Liver (tissue), 9 donors: ENCODE measurements around the gene METTL14. TPM values are rescaled to one million over a fixed set of nuclear protein-coding genes. Genes with fewer than 3 reads are reported as not detected.

ENCODE experiments used
- DNase-seq: peaks from one replicate; pipeline ENCODE4 v3.0.0-alpha.2; 2017; ENCODE audit warnings: low spot score
- H3K27ac ChIP-seq, 2 donors: one replicate each; pipeline ENCODE4 v1.7.0; 2013; ENCODE audit warnings: inconsistent platforms in 2 of 2, low read length in 2 of 2, control low read depth in 1 of 2, low read depth in 1 of 2, mild to moderate bottlenecking in 1 of 2
- H3K27me3 ChIP-seq, 4 donors: one replicate each; pipeline versions ENCODE4 v1.6.1 to v1.7.0; 2013; ENCODE audit warnings: low read length in 3 of 4, inconsistent platforms in 1 of 4, mild to moderate bottlenecking in 1 of 4, moderate library complexity in 1 of 4; ENCODE audit not compliant: control insufficient read depth in 4 of 4, insufficient read depth in 4 of 4
- H3K36me3 ChIP-seq, 4 donors: one replicate each; pipeline versions ENCODE4 v1.6.1 to v1.7.0; 2013; ENCODE audit warnings: low read length in 3 of 4, mild to moderate bottlenecking in 3 of 4, low read depth in 1 of 4, moderate library complexity in 1 of 4; ENCODE audit not compliant: control insufficient read depth in 4 of 4, insufficient read depth in 3 of 4
- H3K4me1 ChIP-seq, 4 donors: one replicate each; pipeline versions ENCODE4 v1.6.1 to v1.7.0; 2013; ENCODE audit warnings: low read length in 3 of 4, mild to moderate bottlenecking in 3 of 4, moderate library complexity in 1 of 4; ENCODE audit not compliant: control insufficient read depth in 4 of 4, insufficient read depth in 4 of 4
- H3K4me3 ChIP-seq, 3 donors: one replicate each; pipeline versions ENCODE4 v1.6.1 to v1.7.0; 2013; ENCODE audit warnings: low read length in 3 of 3, control low read depth in 1 of 3, low read depth in 1 of 3, mild to moderate bottlenecking in 1 of 3
- H3K9ac ChIP-seq, 2 donors: one replicate each; pipeline ENCODE4 v1.7.0; 2013; ENCODE audit warnings: low read length in 2 of 2, mild to moderate bottlenecking in 2 of 2, moderate library complexity in 2 of 2, control low read depth in 1 of 2, low read depth in 1 of 2
- H3K9me3 ChIP-seq, 4 donors: one replicate each; pipeline versions ENCODE4 v1.6.1 to v1.7.0; 2013; ENCODE audit warnings: low read length in 3 of 4; ENCODE audit not compliant: control insufficient read depth in 4 of 4
- EGR1 ChIP-seq, 2 donors: IDR thresholded peaks; 2 replicates each; pipeline ENCODE4 v1.6.1; 2016 to 2018; ENCODE audit warnings: antibody characterized with exemption in 2 of 2, low read depth in 2 of 2
- FOXA1 ChIP-seq: IDR thresholded peaks from 2 replicates; pipeline ENCODE4 v1.6.1; 2016; ENCODE audit warnings: antibody characterized with exemption
- FOXA2 ChIP-seq: IDR thresholded peaks from 2 replicates; pipeline ENCODE4 v1.6.1; 2016; ENCODE audit warnings: antibody characterized with exemption
- GABPA ChIP-seq, 2 donors: IDR thresholded peaks in 1 of 2; conservative IDR thresholded peaks in 1 of 2; 2 replicates each; pipeline ENCODE4 v1.6.1; 2016; ENCODE audit warnings: antibody characterized with exemption in 2 of 2, mild to moderate bottlenecking in 1 of 2, moderate library complexity in 1 of 2
- HNF4A ChIP-seq, 2 donors: conservative IDR thresholded peaks; 2 replicates each; pipeline ENCODE4 v1.6.1; 2016; ENCODE audit warnings: antibody characterized with exemption in 2 of 2, mild to moderate bottlenecking in 2 of 2
- HNF4G ChIP-seq: IDR thresholded peaks from 2 replicates; pipeline ENCODE4 v1.6.1; 2016; ENCODE audit warnings: antibody characterized with exemption
- JUND ChIP-seq, 2 donors: IDR thresholded peaks; 2 replicates each; pipeline ENCODE4 v1.6.1; 2016; ENCODE audit warnings: antibody characterized with exemption in 2 of 2
- NR2F2 ChIP-seq: IDR thresholded peaks from 2 replicates; pipeline ENCODE4 v1.6.1; 2016; ENCODE audit warnings: antibody characterized with exemption
- RAD21 ChIP-seq, 2 donors: IDR thresholded peaks; 2 replicates each; pipeline ENCODE4 v1.6.1; 2016; ENCODE audit warnings: antibody characterized with exemption in 2 of 2, mild to moderate bottlenecking in 2 of 2
- RXRA ChIP-seq, 2 donors: IDR thresholded peaks; 2 replicates each; pipeline ENCODE4 v1.6.1; 2017 to 2018; ENCODE audit warnings: antibody characterized with exemption in 2 of 2, mild to moderate bottlenecking in 1 of 2
- SP1 ChIP-seq: IDR thresholded peaks from 2 replicates; pipeline ENCODE4 v1.6.1; 2018; ENCODE audit warnings: antibody characterized with exemption, mild to moderate bottlenecking
- TAF1 ChIP-seq: conservative IDR thresholded peaks from 2 replicates; pipeline ENCODE4 v1.6.1; 2016; ENCODE audit warnings: antibody characterized with exemption, mild to moderate bottlenecking
- YY1 ChIP-seq: IDR thresholded peaks from 2 replicates; pipeline ENCODE4 v1.6.1; 2016; ENCODE audit warnings: antibody characterized with exemption, mild to moderate bottlenecking
- WGBS: extraction: QIAGEN DNeasy Blood & Tissue Kit; methylation state at CpG from one replicate; pipeline ENCODE4 v1.1.7; 2013; 5-methylcytosine and 5-hydroxymethylcytosine counted together
- polyA plus RNA-seq, 2 donors: library from polyadenylated mRNA; stranded (reverse) in 1 of 2; unstranded in 1 of 2; fragments of 200-250 nt in 1 of 2; fragments of >200 nt in 1 of 2; fragmentation: Nextera tagmentation in 1 of 2; extraction: Ambion mirVana in 1 of 2; gene quantifications; one replicate each; pipeline versions ENCODE4 v1.2.1 to v1.2.3, GENCODE V29; 2013 to 2015
- total RNA-seq, 2 donors: library from RNA; depleted of rRNA; stranded (reverse); fragments of >200 nt; gene quantifications; one replicate each; pipeline ENCODE4 v1.2.3, GENCODE V29; 2014
- TF ChIP-seq, protein P1 (sequence below): IDR thresholded peaks from 2 replicates; pipeline ENCODE4 v1.6.1; 2016; ENCODE audit warnings: antibody characterized with exemption
- TF ChIP-seq, protein P2 (sequence below): IDR thresholded peaks from 2 replicates; pipeline ENCODE4 v1.6.1; 2016; ENCODE audit warnings: antibody characterized with exemption
- TF ChIP-seq, protein P3 (sequence below): IDR thresholded peaks from 2 replicates; pipeline ENCODE4 v1.6.1; 2016; ENCODE audit warnings: antibody characterized with exemption, mild to moderate bottlenecking
- TF ChIP-seq, protein P4 (sequence below): IDR thresholded peaks from 2 replicates; pipeline ENCODE4 v1.6.1; 2016; ENCODE audit warnings: antibody characterized with exemption
- TF ChIP-seq, protein P5 (sequence below): fragments of 150-350 bp; IDR thresholded peaks from 2 replicates; pipeline ENCODE4 v1.5.1; 2017; ENCODE audit warnings: improper control_type of control experiment, low read depth, low read length; ENCODE audit not compliant: missing input control
- donor health status: healthy.
- donor health status: healthy.
- donor health status: healthy.
- donor health status: healthy.
- donor health status: healthy.

METTL14 gene
- total and polyA plus RNA-seq, 4 donors: 8.2 to 25.5 (median 16.7) TPM

DNA sequence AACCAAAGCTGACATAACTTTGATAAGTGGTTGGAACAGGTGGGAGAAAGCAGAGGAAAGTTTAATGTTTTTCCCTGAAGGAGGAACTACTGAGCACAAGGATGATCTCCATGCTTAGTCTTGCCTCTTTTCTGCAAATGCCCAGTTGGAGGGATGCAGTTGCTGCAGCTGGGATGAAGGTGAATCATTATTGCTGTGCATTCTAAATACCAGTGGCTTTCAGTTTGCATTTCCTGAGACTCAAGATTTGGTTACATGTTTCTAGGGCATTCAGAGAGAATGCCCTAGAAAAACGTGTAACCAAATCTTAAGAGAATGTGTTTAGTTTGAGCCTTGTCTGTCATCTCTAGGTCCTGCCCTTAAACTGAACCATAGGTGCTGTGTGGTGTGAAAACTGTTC, 42.2 kb downstream of the METTL14 start:
- no peak for TF ChIP-seq RXRA (IDR thresholded peaks at IDR 0.05)
- TF ChIP-seq FOXA2: no peak
- TF ChIP-seq, protein P1, sequence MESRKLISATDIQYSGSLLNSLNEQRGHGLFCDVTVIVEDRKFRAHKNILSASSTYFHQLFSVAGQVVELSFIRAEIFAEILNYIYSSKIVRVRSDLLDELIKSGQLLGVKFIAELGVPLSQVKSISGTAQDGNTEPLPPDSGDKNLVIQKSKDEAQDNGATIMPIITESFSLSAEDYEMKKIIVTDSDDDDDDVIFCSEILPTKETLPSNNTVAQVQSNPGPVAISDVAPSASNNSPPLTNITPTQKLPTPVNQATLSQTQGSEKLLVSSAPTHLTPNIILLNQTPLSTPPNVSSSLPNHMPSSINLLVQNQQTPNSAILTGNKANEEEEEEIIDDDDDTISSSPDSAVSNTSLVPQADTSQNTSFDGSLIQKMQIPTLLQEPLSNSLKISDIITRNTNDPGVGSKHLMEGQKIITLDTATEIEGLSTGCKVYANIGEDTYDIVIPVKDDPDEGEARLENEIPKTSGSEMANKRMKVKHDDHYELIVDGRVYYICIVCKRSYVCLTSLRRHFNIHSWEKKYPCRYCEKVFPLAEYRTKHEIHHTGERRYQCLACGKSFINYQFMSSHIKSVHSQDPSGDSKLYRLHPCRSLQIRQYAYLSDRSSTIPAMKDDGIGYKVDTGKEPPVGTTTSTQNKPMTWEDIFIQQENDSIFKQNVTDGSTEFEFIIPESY: no peak
- TF ChIP-seq TAF1: no peak
- TF ChIP-seq, protein P2, sequence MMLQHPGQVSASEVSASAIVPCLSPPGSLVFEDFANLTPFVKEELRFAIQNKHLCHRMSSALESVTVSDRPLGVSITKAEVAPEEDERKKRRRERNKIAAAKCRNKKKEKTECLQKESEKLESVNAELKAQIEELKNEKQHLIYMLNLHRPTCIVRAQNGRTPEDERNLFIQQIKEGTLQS: no peak
- TF ChIP-seq SP1: no peak
- no peak for TF ChIP-seq FOXA1
- TF ChIP-seq NR2F2: no peak
- TF ChIP-seq HNF4G: no peak
- no peak for TF ChIP-seq YY1
- TF ChIP-seq EGR1 (IDR thresholded peaks at IDR 0.05; ENCODE audit: low read depth in 2 of 2): no peak
- TF ChIP-seq, protein P3, sequence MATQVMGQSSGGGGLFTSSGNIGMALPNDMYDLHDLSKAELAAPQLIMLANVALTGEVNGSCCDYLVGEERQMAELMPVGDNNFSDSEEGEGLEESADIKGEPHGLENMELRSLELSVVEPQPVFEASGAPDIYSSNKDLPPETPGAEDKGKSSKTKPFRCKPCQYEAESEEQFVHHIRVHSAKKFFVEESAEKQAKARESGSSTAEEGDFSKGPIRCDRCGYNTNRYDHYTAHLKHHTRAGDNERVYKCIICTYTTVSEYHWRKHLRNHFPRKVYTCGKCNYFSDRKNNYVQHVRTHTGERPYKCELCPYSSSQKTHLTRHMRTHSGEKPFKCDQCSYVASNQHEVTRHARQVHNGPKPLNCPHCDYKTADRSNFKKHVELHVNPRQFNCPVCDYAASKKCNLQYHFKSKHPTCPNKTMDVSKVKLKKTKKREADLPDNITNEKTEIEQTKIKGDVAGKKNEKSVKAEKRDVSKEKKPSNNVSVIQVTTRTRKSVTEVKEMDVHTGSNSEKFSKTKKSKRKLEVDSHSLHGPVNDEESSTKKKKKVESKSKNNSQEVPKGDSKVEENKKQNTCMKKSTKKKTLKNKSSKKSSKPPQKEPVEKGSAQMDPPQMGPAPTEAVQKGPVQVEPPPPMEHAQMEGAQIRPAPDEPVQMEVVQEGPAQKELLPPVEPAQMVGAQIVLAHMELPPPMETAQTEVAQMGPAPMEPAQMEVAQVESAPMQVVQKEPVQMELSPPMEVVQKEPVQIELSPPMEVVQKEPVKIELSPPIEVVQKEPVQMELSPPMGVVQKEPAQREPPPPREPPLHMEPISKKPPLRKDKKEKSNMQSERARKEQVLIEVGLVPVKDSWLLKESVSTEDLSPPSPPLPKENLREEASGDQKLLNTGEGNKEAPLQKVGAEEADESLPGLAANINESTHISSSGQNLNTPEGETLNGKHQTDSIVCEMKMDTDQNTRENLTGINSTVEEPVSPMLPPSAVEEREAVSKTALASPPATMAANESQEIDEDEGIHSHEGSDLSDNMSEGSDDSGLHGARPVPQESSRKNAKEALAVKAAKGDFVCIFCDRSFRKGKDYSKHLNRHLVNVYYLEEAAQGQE: no peak
- TF ChIP-seq JUND (IDR thresholded peaks at IDR 0.05): no peak
- TF ChIP-seq, protein P4, sequence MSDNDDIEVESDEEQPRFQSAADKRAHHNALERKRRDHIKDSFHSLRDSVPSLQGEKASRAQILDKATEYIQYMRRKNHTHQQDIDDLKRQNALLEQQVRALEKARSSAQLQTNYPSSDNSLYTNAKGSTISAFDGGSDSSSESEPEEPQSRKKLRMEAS: no peak
- no peak for TF ChIP-seq GABPA (IDR thresholded peaks at IDR 0.05 in 1 of 2, conservative IDR thresholded peaks at IDR 0.05 in 1 of 2)
- TF ChIP-seq HNF4A (conservative IDR thresholded peaks at IDR 0.05): no peak
- TF ChIP-seq RAD21 (IDR thresholded peaks at IDR 0.05): no peak
- TF ChIP-seq, protein P5, sequence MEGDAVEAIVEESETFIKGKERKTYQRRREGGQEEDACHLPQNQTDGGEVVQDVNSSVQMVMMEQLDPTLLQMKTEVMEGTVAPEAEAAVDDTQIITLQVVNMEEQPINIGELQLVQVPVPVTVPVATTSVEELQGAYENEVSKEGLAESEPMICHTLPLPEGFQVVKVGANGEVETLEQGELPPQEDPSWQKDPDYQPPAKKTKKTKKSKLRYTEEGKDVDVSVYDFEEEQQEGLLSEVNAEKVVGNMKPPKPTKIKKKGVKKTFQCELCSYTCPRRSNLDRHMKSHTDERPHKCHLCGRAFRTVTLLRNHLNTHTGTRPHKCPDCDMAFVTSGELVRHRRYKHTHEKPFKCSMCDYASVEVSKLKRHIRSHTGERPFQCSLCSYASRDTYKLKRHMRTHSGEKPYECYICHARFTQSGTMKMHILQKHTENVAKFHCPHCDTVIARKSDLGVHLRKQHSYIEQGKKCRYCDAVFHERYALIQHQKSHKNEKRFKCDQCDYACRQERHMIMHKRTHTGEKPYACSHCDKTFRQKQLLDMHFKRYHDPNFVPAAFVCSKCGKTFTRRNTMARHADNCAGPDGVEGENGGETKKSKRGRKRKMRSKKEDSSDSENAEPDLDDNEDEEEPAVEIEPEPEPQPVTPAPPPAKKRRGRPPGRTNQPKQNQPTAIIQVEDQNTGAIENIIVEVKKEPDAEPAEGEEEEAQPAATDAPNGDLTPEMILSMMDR: no peak

More for the DNA sequence above, 42.2 kb downstream of the METTL14 start:
- peaks cover 3 to 77% (median 59%) of the 10 kb centered on the region in 4 donors for H3K36me3 ChIP-seq
- WGBS: 62% methylated on average over 1 of the region's 1 CpG
- H3K27me3 ChIP-seq: no peaks in the 10 kb centered on the region
- H3K9me3 ChIP-seq: no peaks in the 10 kb centered on the region
- H3K4me1 ChIP-seq: peaks cover 0 to 3% (median 0%) of the 10 kb centered on the region in 4 donors
- H3K27ac ChIP-seq: no peak overlapping the region
- DNase-seq: no peak
- H3K4me3 ChIP-seq: no peak overlapping the region
- no peak overlapping the region for H3K9ac ChIP-seq
